ENCODE results near the gene FANCI.

DNA sequence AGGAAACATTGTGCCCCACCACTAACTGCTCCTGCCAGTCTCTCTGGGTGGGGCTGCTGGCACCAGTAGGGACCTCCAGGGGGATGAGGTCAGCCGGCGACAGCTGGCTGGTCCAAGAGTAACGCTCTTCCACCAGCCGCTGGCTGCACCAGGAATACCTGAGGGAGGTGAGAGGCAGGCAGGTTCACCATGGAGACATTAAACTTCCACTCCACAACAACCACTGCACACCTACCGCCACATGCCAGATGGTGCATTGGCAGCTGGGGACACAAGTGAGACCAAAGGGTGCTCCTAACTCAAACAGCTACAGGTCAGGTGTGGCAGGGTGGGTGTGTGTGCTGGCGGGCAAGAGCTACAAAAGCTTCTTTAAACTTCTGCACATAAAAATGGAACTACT, 86.3 kb downstream of the FANCI start:
- TF ChIP-seq, protein P1, sequence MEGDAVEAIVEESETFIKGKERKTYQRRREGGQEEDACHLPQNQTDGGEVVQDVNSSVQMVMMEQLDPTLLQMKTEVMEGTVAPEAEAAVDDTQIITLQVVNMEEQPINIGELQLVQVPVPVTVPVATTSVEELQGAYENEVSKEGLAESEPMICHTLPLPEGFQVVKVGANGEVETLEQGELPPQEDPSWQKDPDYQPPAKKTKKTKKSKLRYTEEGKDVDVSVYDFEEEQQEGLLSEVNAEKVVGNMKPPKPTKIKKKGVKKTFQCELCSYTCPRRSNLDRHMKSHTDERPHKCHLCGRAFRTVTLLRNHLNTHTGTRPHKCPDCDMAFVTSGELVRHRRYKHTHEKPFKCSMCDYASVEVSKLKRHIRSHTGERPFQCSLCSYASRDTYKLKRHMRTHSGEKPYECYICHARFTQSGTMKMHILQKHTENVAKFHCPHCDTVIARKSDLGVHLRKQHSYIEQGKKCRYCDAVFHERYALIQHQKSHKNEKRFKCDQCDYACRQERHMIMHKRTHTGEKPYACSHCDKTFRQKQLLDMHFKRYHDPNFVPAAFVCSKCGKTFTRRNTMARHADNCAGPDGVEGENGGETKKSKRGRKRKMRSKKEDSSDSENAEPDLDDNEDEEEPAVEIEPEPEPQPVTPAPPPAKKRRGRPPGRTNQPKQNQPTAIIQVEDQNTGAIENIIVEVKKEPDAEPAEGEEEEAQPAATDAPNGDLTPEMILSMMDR (IDR thresholded peaks at IDR 0.05): no peak
- no peak for TF ChIP-seq EP300 (IDR thresholded peaks at IDR 0.05)
- no peak for TF ChIP-seq POLR2A (IDR thresholded peaks at IDR 0.05)

Data from sigmoid colon (tissue), 4 donors.